Activated effector memory CD4-positive, alpha-beta T cell treated with anti-CD3 and anti-CD28 coated beads, Interleukin-2, amount 50 U/mL, for 16 hours (primary cell): ENCODE data around the gene FAM180A.
"Not testable (repeated sequence)": the region's sequence is repeated elsewhere in the genome, so short reads cannot be mapped to it uniquely, and the experiment has no call there.

Source experiments
- DNase-seq: peaks from one replicate; pipeline ENCODE4 v3.0.0-alpha.2; 2020

FAM180A gene

DNA sequence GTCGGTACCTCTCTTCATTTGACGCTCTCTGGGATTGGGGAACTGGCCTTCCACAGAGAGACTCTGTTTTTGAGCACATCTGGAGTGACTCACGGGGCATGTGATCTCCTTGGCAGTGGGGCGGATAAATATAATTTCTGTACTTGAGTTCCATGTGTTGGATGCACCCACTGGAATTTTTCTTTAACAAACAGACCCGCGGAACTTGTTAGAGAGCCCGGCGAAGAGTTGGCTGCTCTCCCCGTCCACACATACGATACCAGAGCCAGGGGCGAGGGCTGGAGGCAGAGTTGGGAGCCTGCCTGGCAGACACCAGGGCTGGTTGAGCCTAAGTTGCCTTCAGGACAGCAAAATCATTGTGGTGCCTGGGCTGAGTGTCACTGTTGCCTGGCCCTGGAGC, at the start of gene FAM180A:
Gene FAM180A, minus strand, starts transcription at position 44 of the 400 bp plus-strand sequence. CDS start 233 bp downstream, outside the sequence.
- no peak for DNase-seq

DNA sequence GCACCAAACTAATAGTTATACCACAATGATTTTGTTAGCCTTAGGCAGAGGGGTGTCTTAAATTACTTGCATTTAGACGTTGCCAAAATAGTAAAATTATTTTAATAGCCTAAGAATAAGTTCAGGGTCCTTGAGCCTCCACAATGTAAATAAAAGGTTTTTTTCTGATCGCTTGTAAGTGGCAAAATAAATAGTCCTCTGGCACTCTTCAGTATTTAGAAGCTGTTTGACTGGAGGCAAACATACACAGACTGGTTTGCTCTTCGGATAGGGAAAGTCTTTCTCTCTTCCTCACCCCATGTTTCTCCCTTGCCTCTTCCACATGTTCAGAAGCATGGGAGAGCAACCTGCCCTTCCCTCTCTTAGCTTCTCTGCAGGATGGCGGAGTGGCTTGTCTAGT, 49.5 kb upstream of the FAM180A start:
- no peak for DNase-seq

DNA sequence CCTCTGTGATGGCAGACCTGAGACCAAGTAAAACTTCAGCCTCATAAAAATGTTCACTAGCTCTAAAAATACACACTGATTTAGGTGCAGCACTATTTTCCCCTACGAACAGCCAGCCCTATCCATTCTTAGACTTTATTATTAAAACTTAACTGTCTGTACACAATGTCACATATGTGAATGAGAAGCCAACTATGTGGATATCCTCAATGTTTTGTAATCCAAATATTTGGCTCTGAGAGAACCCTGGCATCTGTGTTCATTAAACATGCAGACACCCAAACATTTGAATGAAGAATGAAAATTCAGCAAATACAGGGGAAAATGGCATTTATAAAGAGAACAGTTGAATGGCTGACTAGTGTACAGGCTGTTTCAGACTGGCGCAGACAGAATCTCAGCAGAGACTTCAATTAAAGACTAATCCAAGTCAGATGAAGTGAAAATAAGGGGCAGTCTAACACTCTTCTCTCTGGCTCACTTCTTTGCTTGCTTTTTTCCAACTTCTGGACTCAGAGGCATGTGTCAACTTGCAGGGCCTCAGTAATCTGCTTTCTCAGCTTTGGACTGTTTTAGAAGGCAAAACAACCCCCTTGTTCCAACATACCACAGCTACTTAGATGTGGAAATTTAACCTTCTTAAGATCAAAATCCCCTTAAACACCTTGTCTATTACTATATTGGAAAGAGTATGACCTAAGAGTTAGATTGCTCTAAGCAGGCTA, 47.4 kb upstream of the FAM180A start:
- no peak for DNase-seq

DNA sequence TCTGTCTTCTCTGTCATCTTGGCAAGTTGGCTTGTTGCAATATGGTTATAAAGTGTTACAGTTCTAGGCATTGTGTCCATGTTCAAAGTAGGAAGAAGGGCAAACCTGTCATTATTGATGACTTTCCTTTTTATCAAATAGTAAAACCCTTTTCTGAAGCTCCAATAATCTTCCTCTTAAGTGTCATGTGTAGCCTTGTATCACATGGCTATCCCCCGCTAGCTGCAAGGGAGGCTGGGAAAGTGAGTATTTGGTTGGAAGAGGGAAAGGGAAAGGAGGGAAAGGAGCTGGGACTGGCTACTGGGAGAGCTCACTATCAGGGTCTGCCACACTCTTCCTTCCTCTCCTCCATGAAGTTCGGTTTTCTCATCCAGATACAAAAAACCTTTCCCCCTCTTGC, 45.2 kb upstream of the FAM180A start:
- DNase-seq, result no peak

DNA sequence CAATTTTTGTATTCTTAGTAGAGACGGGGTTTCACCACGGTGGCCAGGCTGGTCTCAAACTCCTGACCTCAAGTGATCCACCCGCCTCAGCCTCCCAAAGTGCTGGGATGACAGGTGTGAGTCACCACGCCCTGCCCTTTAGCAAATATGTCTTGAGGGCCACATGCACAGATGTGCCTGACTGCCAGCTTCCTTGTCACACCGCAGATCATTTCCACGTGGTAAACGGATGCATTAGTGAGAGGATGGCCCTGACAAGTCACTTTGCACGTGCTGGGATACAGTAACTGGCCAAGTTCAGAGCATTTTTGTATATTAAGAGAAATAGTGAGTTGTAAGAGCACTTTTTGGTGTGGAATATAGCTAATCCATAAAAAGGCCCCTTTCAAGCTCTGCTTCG, 44.3 kb upstream of the FAM180A start:
- no peak for DNase-seq

DNA sequence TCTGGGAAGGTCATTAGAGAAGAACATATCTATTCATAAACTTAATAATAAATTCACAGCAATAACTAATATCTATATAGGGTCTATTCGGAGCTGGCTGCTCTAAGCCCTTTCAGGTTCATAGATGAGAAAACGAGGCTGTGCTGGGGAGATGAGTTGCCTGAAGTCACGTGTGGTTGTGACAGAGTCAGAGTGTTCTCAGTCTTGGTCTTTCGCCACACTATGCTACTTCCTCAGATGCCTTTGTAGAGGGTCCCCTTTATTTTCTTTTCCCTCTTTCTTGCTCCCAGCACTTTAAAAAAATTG, 43.7 kb upstream of the FAM180A start:
- no peak for DNase-seq

DNA sequence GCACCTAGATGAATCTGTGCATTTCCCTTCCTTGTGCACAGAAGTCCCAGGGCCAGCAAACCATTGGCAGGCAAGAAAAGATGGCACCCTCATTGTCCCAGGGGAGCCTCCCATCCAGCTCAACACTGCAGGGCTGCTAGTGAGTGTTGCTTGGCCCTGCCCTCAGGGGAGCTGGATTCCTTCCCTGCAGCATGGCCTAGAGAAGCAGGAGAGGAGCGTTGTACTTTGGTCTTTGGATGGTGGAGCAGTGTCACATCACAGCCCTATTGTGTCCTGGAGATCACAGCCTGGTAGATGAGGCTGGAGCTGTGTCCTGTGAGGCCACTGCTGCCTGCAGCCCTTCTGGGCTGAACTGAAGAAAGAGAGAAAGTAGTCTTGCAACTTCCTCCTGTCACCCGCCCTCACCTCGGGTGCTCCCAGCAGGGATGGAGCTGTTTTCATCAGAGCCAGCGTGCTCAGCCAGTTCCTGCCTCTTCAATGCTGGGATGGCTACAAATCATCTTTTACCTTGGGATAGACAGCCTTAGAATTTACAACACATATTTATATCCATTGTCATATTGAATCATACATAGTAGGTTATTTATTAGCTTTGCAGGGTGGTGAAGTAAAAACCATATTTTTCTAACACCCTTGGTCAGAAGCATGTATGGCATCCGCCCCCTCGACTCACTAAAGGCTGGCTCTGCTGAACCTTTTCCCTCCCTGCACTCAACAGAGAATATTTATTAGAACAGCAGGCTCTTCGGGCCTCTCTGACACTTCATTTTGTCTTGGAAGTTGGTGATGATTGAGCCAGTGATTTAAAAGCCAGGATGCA, 43.1 kb upstream of the FAM180A start:
- no peak for DNase-seq

DNA sequence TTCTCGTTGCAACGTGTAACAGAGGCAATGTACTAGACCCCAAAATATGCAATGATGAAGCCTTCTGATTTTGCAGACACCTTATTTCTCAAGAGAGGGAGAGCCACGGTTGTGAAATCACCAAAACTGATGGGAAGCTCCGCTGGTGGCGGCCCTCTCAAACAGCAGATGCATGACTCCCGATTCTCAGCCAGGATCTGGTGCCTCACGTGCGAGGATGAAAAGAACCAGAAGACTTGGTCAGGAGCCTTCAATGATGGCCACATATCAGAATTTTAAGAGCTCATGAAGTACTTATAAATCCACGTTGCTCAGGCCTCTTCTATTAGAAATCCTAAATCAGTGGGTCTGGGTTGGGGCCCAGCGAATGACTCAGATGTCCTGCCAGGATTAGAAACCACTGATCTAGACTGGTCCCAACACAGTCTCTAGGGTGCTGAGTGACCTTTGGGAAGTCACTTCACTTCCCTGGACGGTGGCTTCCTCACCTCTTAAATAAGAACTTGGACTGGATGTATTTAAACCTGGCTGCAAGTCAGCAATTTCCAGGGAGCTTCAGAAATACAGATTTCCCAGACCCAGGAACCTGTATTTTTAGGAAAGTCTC, 41.9 kb upstream of the FAM180A start:
- no peak for DNase-seq

DNA sequence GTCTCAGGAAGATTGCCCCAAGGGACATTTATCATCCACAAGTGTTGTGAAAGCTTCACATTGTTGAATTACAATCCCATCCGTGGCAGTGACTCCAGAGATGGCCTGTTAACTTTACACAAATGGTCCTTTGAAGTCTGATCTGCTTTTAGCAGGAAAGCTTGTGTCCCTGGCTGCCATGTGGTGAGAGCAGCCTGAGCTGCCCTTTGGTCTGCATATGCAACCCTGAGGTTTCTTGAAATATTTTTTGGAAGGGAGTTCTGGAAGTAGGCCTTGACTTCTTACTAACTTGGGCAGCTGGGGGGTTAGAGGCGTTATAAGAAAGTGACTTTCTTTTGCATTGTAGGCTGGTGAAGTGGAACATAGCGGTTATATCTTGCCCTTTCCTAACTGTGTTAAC, 41.3 kb upstream of the FAM180A start:
- no peak for DNase-seq

DNA sequence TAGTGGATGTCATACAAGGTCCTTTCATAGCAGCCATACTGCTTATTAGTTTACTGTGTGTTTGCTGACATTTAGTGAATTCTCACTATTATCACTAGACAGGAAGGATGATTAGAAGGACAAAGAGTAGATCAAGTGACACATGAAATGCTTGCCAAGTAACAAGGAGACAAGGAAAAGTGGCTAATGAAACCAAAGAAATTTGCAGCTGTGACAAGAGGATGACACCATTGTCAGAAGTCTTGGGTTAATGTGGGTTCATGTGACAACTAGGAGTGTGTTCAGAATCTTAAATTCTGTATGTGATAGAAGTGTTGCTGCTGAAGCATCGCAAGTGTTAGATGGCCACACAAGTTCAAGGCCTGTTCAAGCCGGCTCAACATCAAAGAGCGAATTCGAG, 40.8 kb upstream of the FAM180A start:
- DNase-seq, result no peak

DNA sequence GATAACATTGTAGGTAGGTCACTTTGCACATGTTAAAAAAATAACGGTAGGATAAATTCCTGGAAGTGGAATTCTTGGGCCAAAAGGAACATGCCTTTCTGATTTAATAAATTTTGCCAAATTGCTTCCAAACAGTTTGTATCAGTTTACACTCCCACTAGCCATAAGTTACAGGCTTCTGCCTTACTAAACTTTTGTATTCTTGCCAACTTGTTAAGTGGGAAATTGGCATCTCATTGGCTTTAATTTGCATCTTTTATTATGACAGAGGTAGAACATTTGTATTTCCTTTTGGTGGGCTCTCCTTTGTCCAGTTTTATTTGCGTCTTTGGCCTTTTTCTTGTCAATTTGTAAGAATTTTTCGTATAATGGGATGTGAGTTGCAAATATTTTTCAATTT, 38.3 kb upstream of the FAM180A start:
- DNase-seq, result no peak

DNA sequence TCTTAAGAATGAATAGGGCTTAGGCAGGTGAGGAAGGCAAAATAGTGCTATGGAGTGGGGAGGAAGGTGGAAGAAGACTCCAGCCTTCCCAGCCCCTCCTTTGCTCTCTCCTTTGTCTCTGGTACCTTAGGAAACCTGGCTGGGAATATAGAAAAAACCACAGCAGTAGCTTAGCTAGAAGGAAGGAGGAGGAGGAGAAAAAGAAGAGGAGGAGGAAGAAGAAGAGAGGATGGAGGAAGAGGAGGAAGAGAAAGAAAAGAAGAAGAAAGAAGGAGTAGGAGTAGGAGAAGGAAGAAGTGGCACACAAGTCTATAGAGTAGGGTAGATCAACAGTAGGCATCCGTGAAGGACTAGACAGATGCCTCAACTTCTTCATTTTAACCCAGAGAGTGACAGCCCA, 36.5 kb upstream of the FAM180A start:
- no peak for DNase-seq

DNA sequence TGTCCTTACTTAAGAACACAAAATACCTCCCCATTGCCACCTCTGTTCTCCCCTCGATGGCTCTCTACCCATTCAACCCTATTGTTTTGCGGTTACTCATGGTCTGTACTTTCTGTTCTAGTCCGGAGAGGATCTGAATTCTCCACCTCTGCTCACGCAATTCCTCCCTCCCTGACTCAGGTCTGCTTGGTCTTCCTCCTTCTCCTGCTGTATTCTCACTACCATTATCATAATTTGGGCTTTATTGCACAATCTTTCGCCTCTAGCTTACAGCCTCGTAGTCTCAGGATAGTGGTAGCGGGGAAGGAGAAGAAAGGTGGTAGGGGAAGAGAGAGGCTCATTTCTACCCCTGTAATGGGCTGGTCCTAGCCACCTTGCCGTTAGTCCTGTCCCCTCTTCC, 35.4 kb upstream of the FAM180A start:
- DNase-seq, result no peak

DNA sequence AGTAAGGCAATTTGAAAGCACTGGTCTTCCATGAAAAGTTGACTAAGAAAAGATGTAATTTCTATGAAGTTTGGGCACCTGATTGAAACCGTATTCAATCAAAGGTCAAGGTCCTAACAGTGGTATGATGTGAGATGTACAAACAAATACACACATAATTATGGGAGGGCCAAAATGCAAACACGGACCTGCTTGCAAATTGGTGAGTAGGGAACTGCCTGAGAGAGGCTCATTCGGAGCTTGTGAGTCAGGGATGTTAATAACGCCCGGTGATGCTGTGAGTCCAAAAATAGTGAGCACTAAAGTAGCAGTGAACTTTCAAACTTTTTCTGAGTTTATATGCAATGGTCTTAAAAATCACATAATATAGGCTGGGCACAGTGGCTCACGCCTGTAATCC, 34.2 kb upstream of the FAM180A start:
- no peak for DNase-seq

DNA sequence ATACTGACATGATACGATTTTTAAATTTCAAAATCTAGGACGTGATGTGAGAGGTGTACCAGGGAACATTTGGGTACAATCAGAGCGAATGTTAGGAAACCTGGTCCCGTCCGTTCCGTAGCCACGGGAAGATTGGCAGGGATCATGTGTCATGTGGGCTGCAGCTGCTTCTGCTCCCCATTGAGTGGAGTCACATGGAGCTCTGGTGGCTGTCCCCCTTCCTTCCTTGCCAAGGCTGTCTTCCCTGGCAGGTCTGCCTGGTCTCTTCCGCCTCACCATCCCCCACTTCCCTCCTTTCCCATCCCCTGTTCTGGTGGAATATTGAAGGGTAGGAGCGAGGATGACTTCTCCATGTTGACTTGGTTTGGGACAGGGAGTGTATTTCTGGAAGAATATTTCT, 33.8 kb upstream of the FAM180A start:
- no peak for DNase-seq

DNA sequence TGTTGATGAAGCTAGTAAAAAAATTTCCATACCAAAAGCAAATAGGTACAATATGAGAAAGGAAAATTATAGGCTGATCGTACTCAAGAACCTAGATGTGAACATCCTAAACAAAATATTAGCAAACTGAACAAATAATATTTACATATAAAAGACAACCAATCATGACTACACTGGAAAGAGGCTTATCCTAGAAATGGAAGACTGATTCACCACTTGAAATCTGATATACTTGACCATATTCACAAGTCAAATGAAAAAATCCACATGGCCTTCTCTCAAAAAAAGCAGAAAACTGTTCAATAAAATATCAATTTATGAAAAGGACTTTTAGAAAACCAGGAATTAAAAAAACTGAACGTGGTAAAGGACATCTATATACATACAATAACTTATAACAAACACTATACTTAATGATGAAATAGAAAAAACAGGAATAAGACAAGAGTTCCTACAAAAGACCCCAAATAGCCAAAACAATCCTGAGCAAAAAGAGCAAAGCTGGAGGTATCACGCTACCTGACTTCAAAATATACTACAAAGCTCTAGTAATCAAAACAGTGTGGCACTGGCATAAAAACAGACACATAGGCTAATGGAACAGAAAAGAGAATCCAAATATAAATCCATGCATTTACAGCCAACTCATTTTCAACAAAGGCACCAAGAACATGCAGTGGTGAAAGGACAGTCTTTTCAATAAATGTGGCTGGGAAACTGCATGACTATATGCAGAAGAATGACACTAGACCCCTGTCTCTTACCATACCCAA, 29.2 kb upstream of the FAM180A start:
- no peak for DNase-seq

DNA sequence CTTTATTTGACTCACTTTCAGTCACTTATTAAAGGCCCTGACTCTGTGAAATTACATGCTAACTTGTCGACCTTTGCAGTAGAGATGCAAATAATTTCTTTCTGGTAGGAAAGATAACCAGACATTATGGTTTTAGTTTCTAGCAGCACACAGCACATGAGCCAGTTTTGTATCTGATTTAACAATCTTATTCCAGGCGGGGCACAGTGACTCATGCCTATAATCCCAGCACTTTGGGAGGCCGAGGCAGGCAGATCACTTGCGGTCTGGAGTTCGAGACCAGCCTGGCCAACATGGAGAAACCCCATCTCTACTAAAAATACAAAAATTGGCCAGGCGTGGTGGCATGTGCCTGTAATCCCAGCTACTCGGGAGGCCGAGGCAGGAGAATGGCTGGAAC, 27.3 kb upstream of the FAM180A start:
- not testable (repeated sequence) for DNase-seq

DNA sequence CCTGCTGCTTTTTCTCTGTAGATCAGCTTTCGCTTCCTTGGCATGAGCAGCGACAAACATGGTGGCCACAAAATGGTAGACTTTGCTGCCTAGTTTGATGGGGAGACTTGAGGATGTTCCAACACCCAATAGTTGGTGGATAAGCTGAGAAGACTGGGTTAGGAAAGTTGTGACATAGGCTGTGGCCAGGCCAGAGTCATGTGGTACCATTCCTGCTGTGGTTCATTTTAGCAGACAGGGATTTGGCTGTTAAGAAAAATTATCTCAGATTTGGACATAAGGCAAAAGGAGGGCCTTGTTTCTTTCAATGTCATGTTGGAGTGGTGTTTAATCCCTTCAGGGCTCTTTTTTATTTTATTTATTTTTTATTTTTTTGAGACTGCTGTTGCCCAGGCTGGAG, 26.6 kb upstream of the FAM180A start:
- no peak for DNase-seq

DNA sequence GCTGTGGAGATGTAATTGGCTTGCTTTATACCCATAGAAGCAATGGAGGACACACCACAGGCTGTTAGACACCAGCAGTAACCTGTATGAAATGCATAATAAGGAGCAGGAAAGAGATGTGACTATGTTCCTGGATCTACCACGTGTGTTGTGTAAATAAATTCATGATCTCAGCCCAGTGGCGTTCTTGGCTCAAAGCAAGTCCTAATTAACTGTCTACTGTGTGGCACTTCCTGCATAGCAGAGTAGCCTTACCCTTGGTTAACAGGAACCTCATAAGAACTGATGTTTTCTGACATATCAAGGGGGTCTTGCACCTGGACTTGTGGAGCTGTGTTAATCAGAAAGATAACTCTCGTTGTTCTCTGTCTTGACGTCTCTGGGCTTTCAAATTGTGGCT, 25.7 kb upstream of the FAM180A start:
- no peak for DNase-seq

DNA sequence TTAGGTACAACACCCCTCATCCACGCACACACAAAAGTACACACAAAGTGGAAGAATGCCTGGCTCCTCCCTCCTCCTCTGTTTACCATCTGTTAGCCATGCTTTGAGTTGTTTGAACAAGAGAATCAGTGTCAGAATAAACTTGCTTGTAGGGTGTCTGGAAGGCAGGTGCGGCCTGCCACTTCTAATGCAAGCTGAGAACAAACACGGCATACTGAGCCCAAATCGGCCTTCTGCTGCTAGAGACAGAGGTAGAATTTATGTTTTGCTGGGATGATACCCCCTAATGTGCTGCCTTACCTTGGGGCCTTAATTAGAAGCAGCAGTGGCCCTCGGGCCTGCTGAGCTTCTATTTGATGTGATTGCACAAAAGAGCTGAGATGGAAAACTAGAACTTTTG, 24.9 kb upstream of the FAM180A start:
- no peak for DNase-seq

DNA sequence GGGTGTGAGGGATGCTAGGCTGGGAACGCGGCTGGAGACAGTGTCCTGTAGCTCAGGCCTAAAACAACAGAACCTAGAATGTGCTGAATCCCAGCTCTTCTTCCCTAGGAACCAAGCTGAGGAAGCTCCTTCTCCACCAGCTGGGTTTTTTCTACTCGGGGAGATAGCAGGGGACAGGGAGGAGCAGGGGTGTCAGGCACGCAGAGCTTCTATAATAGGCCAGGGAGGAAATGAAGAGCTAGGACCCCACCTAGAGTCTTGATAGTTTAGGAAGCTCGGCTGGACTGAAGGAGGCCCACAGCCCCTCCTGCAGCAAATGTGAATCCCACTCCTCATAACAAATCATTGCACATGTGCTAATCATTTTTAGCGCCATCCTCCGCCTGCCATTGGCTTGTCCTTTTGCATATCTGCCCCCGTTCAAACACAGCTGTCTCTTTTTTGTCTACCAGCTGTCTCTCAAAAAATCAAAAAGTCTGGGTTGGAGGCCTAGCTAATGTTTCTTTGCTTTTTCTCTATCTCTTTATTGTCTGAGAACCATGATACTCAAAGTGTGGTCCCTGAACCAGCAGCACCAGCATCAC, 24.1 kb upstream of the FAM180A start:
- no peak for DNase-seq

DNA sequence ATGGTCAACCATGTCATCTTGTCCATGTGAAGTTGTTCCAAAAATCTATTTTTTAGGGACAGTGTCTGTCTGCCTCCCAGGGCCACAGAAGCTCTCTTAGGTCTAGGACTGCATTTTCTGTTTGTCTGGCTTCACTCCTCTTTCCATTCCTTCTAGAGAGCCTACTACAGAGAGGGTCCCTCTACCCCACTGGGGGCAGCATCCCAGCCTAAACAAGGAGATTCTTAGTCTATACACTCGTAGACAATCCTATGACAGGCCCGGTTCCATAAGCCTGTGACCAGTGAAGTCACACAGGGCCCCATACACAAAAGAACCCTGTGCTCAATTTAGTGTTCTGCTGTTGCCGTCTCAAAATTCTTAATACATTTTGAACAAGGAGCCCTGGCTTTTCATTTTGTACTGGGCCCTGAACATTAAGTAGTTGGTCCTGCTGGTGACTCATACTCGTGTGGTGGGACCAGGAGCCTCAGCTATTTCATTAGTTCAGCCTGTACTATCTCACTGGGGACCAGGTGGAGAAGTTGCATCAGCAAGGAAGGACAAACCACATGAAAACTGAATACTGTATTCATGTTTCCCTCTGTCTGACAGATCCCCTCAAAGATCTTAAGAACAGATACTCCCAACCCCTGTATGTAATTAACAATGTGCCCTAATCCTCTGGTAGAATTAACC, 23.5 kb upstream of the FAM180A start:
- no peak for DNase-seq

DNA sequence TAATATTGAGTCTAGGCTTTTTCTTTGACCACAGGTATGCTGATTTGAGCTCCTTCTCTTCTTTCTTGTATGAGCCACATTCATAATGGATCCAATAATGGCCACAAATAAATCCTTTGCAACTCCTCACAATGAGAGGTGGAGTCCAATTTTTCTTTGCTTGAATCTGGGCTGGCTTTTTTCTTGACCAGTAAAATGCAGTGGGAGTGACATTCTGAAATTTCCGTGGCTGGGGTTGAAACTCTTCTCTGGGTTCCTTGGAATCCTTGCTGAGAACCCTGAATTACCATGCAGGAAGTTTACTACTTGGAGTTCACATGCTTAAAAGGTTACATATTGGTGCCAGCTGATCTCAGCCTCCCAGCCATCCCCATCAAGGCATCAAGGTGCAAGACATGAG, 22.4 kb upstream of the FAM180A start:
- DNase-seq, result no peak
